H9 (cell line): ENCODE results near the gene MXD4. TPM values are rescaled to one million over a fixed set of nuclear protein-coding genes. Genes with fewer than 3 reads are reported as not detected.

ENCODE experiments used
- DNase-seq: peaks from one replicate; pipeline ENCODE4 v3.0.0-alpha.2; 2017
- H2AFZ ChIP-seq: one replicate; pipeline ENCODE4 v1.6.1; 2013; ENCODE audit warnings: mild to moderate bottlenecking, low read length, control low read depth, moderate library complexity
- H2AK5ac ChIP-seq: 2 replicates; pipeline ENCODE4 v1.6.1; 2013; ENCODE audit warnings: low read length, control low read depth, mixed read lengths; ENCODE audit not compliant: insufficient read length
- H2BK120ac ChIP-seq: one replicate; pipeline ENCODE4 v1.6.1; 2013; ENCODE audit warnings: low read depth, mild to moderate bottlenecking, low read length, control low read depth, inconsistent platforms; ENCODE audit not compliant: poor library complexity, severe bottlenecking
- H2BK12ac ChIP-seq: 2 replicates; pipeline ENCODE4 v1.6.1; 2013; ENCODE audit warnings: low read length, control low read depth, mixed read lengths, low read depth; ENCODE audit not compliant: insufficient read length
- H2BK15ac ChIP-seq: 2 replicates; pipeline ENCODE4 v1.6.1; 2013; ENCODE audit warnings: low read depth, low read length, control low read depth
- H2BK20ac ChIP-seq: one replicate; pipeline ENCODE4 v1.6.1; 2013; ENCODE audit warnings: low read depth, mild to moderate bottlenecking, low read length, control low read depth, inconsistent platforms; ENCODE audit not compliant: poor library complexity, severe bottlenecking
- H2BK5ac ChIP-seq: 2 replicates; pipeline ENCODE4 v1.6.1; 2013; ENCODE audit warnings: low read length, control low read depth, mixed read lengths; ENCODE audit not compliant: insufficient read length
- H3K14ac ChIP-seq: 2 replicates; pipeline ENCODE4 v1.6.1; 2013; ENCODE audit warnings: low read length, control low read depth; ENCODE audit not compliant: insufficient read depth
- H3K18ac ChIP-seq: 2 replicates; pipeline ENCODE4 v1.6.1; 2013; ENCODE audit warnings: low read depth, mild to moderate bottlenecking, mixed read lengths, low read length, control low read depth; ENCODE audit not compliant: insufficient read length
- H3K23ac ChIP-seq: 2 replicates; pipeline ENCODE4 v1.6.1; 2013; ENCODE audit warnings: low read length, control low read depth, mixed read lengths, low read depth; ENCODE audit not compliant: insufficient read length
- H3K23me2 ChIP-seq: 2 replicates; pipeline ENCODE4 v1.6.1; 2013; ENCODE audit warnings: low read depth, mild to moderate bottlenecking, mixed read lengths, low read length, control low read depth; ENCODE audit not compliant: insufficient read length, poor library complexity, severe bottlenecking
- H3K27ac ChIP-seq: 2 replicates; pipeline ENCODE4 v1.5.1; 2013; ENCODE audit warnings: low read length, control low read depth, mixed read lengths, low read depth; ENCODE audit not compliant: insufficient read length
- H3K27me3 ChIP-seq: 2 replicates; pipeline ENCODE4 v1.6.1; 2013; ENCODE audit warnings: low read length, control low read depth, inconsistent platforms; ENCODE audit not compliant: insufficient read depth
- H3K4ac ChIP-seq: 2 replicates; pipeline ENCODE4 v1.6.1; 2013; ENCODE audit warnings: low read depth, mild to moderate bottlenecking, control low read depth, inconsistent platforms, low read length, moderate library complexity
- H3K4me1 ChIP-seq: 2 replicates; pipeline ENCODE4 v1.6.1; 2013; ENCODE audit warnings: low read length, control low read depth, inconsistent platforms; ENCODE audit not compliant: insufficient read depth
- H3K4me2 ChIP-seq: 2 replicates; pipeline ENCODE4 v1.6.1; 2013; ENCODE audit warnings: low read length, control low read depth, mixed read lengths; ENCODE audit not compliant: insufficient read length, insufficient read depth
- H3K56ac ChIP-seq: 2 replicates; pipeline ENCODE4 v1.6.1; 2013; ENCODE audit warnings: low read depth, mild to moderate bottlenecking, mixed read lengths, low read length, control low read depth; ENCODE audit not compliant: insufficient read length
- H3K79me1 ChIP-seq: 2 replicates; pipeline ENCODE4 v1.6.1; 2013; ENCODE audit warnings: low read depth, mild to moderate bottlenecking, moderate library complexity, low read length, control low read depth, inconsistent platforms; ENCODE audit not compliant: insufficient read depth, poor library complexity, severe bottlenecking
- H3K79me2 ChIP-seq: 2 replicates; pipeline ENCODE4 v1.6.1; 2013; ENCODE audit warnings: low read length, control low read depth, inconsistent platforms; ENCODE audit not compliant: insufficient read depth
- H3K9ac ChIP-seq: 2 replicates; pipeline ENCODE4 v1.6.1; 2013; ENCODE audit warnings: low read length, control low read depth, mixed read lengths; ENCODE audit not compliant: insufficient read length; ENCODE audit errors: extremely low read depth
- H3K9me3 ChIP-seq: one replicate; pipeline ENCODE4 v1.6.1; 2013; ENCODE audit warnings: low read depth, low read length, inconsistent platforms; ENCODE audit not compliant: control insufficient read depth
- H3T11ph ChIP-seq: one replicate; pipeline ENCODE4 v1.6.1; 2013; ENCODE audit warnings: mild to moderate bottlenecking, low read length, control low read depth, inconsistent platforms
- H4K20me1 ChIP-seq: one replicate; pipeline ENCODE4 v1.6.1; 2013; ENCODE audit not compliant: control insufficient read depth, insufficient read length, insufficient read depth
- H4K5ac ChIP-seq: 2 replicates; pipeline ENCODE4 v1.6.1; 2013; ENCODE audit warnings: low read depth, mild to moderate bottlenecking, mixed read lengths, low read length, control low read depth; ENCODE audit not compliant: insufficient read length
- H4K8ac ChIP-seq: replicated peaks from 2 replicates; pipeline ENCODE4 v1.6.1; 2013; ENCODE audit warnings: low read length, control low read depth, mixed read lengths, low read depth; ENCODE audit not compliant: insufficient read length
- H4K91ac ChIP-seq: 2 replicates; pipeline ENCODE4 v1.6.1; 2013; ENCODE audit warnings: low read depth, mild to moderate bottlenecking, moderate library complexity, mixed read lengths, low read length, control low read depth; ENCODE audit not compliant: insufficient read length
- H3K27ac Mint-ChIP-seq, 3 experiments: 2 replicates in 2 of 3; 3 replicates in 1 of 3; pipeline ENCODE4 v1.8.0; 2020 to 2021; ENCODE audit warnings: mixed read lengths in 3 of 3, mild to moderate bottlenecking in 1 of 3, moderate library complexity in 1 of 3
- H3K27me3 Mint-ChIP-seq: 2 replicates; pipeline ENCODE4 v1.8.0; 2021; ENCODE audit warnings: low read depth, mild to moderate bottlenecking, moderate library complexity, mixed read lengths
- H3K36me3 Mint-ChIP-seq, 3 experiments: 2 replicates in 2 of 3; 3 replicates in 1 of 3; pipeline ENCODE4 v1.8.0; 2020 to 2021; ENCODE audit warnings: low read depth in 3 of 3, mixed read lengths in 3 of 3; ENCODE audit not compliant: insufficient read depth in 1 of 3
- H3K4me1 Mint-ChIP-seq, 2 experiments: 2 replicates each; pipeline ENCODE4 v1.8.0; 2020; ENCODE audit warnings: mixed read lengths in 2 of 2
- H3K4me3 Mint-ChIP-seq, 2 experiments: 2 replicates in 1 of 2; 3 replicates in 1 of 2; pipeline ENCODE4 v1.8.0; 2020 to 2021; ENCODE audit warnings: mild to moderate bottlenecking in 2 of 2, mixed read lengths in 2 of 2, moderate library complexity in 1 of 2
- H3K9me3 Mint-ChIP-seq, 2 experiments: 2 replicates in 1 of 2; 3 replicates in 1 of 2; pipeline ENCODE4 v1.8.0; 2020; ENCODE audit warnings: mild to moderate bottlenecking in 2 of 2, mixed read lengths in 2 of 2, moderate library complexity in 1 of 2
- WGBS: extraction: QIAGEN DNeasy Blood & Tissue Kit; methylation state at CpG from one replicate; pipeline ENCODE4 v1.1.7; 2013; ENCODE audit warnings: missing lambda C conversion rate, low lambda C conversion rate, mixed read lengths; ENCODE audit not compliant: insufficient read length; ENCODE audit errors: extremely low coverage; 5-methylcytosine and 5-hydroxymethylcytosine counted together
- total RNA-seq: library from RNA; stranded (reverse); gene quantifications from 2 replicates; pipeline ENCODE4 v1.2.1, GENCODE V29; 2021
- TF ChIP-seq, protein P1 (sequence below): fragments of 200-600 bp; sonication (generic); conservative IDR thresholded peaks from 3 replicates; pipeline ENCODE4 v1.8.0; 2021; ENCODE audit warnings: antibody characterized with exemption, mild to moderate bottlenecking

Gene MXD4
- total RNA-seq, 1 experiment from 2014 or later = 24.1 TPM

DNA sequence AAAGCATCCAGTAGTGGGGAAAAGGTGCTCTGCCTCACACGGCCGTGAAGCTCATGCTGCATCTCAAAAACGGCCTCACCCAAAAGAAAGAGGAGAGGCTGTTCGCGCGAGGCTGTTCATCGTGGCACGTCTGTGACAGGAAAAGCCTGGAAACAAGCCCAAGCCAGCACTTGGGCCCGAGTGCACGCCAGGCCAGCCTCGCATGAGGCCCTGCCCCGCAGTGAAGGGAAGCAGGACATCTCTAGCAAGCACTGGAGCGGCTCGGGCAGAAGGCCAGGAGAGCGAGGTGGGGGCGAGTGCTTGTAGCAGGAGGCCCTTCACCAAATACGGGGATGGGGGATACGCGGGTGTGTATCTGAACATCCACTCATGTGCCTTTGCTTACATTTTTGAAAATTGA, 39.9 kb upstream of the MXD4 start:
- no peak overlapping the region for H3K4me2 ChIP-seq

More for the DNA sequence above, 39.9 kb upstream of the MXD4 start:
- Mint-ChIP-seq H3K27me3 (peaks cover 2% of the 10 kb centered on the region), H3K36me3 (peaks cover 6 to 9% (median 9%) of the 10 kb centered on the region in 3 experiments; a peak in 5 of 7 replicates), H3K27ac (no peak overlapping the region), H3K9me3 (peaks cover 8% of the 10 kb centered on the region in 2 experiments; a peak in 4 of 5 replicates), H3K4me3 (no peak overlapping the region), H3K4me1 (peaks cover 0 to 5% of the 10 kb centered on the region in 2 experiments; a peak in 1 of 4 replicates)
- Histone ChIP-seq H4K5ac (no peak overlapping the region), H3K23me2 (no peaks in the 10 kb centered on the region), H2BK12ac (no peak overlapping the region), H3K23ac (no peak overlapping the region), H2AK5ac (no peak overlapping the region), H2BK20ac (no peak overlapping the region), H2BK15ac (no peak overlapping the region), H4K91ac (no peak overlapping the region), H3K27me3 (no peaks in the 10 kb centered on the region), H3K56ac (no peak overlapping the region), H2BK120ac (no peak overlapping the region), H3K18ac (no peak overlapping the region), H3K9me3 (peaks cover 6% of the 10 kb centered on the region), H2BK5ac (no peak overlapping the region), H3K27ac (no peak overlapping the region), H3K14ac (no peak overlapping the region), H3K9ac (no peak overlapping the region), H4K8ac (no peak overlapping the region), H4K20me1 (no peaks in the 10 kb centered on the region), H3K4me1 (no peaks in the 10 kb centered on the region), H3K4ac (no peak overlapping the region), H3K79me2 (no peaks in the 10 kb centered on the region), H3K79me1 (no peaks in the 10 kb centered on the region), H2AFZ (no peak overlapping the region), H3T11ph (no peak overlapping the region)
- no CpG with 5 or more reads among the region's 19 CpGs for WGBS
- TF ChIP-seq, protein P1, sequence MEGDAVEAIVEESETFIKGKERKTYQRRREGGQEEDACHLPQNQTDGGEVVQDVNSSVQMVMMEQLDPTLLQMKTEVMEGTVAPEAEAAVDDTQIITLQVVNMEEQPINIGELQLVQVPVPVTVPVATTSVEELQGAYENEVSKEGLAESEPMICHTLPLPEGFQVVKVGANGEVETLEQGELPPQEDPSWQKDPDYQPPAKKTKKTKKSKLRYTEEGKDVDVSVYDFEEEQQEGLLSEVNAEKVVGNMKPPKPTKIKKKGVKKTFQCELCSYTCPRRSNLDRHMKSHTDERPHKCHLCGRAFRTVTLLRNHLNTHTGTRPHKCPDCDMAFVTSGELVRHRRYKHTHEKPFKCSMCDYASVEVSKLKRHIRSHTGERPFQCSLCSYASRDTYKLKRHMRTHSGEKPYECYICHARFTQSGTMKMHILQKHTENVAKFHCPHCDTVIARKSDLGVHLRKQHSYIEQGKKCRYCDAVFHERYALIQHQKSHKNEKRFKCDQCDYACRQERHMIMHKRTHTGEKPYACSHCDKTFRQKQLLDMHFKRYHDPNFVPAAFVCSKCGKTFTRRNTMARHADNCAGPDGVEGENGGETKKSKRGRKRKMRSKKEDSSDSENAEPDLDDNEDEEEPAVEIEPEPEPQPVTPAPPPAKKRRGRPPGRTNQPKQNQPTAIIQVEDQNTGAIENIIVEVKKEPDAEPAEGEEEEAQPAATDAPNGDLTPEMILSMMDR = no peak
- DNase-seq = no peak
